OCI-LY7 (cell line): ENCODE measurements around the gene SCAP.

ENCODE experiments used
- EZH2phosphoT487 ChIP-seq: fragments of 200-600 bp; sonication (generic); IDR thresholded peaks from 2 replicates; pipeline ENCODE4 v1.6.1; 2018; ENCODE audit warnings: low read depth, borderline replicate concordance, mild to moderate bottlenecking, mixed run types, antibody characterized with exemption, low read length, moderate library complexity, mixed read lengths
- TF ChIP-seq, protein P1 (sequence below): fragments of 200-600 bp; sonication (generic); conservative IDR thresholded peaks from 2 replicates; pipeline ENCODE4 v1.5.1; 2014; ENCODE audit warnings: mild to moderate bottlenecking, antibody characterized with exemption, low read length, moderate library complexity, mixed read lengths

DNA sequence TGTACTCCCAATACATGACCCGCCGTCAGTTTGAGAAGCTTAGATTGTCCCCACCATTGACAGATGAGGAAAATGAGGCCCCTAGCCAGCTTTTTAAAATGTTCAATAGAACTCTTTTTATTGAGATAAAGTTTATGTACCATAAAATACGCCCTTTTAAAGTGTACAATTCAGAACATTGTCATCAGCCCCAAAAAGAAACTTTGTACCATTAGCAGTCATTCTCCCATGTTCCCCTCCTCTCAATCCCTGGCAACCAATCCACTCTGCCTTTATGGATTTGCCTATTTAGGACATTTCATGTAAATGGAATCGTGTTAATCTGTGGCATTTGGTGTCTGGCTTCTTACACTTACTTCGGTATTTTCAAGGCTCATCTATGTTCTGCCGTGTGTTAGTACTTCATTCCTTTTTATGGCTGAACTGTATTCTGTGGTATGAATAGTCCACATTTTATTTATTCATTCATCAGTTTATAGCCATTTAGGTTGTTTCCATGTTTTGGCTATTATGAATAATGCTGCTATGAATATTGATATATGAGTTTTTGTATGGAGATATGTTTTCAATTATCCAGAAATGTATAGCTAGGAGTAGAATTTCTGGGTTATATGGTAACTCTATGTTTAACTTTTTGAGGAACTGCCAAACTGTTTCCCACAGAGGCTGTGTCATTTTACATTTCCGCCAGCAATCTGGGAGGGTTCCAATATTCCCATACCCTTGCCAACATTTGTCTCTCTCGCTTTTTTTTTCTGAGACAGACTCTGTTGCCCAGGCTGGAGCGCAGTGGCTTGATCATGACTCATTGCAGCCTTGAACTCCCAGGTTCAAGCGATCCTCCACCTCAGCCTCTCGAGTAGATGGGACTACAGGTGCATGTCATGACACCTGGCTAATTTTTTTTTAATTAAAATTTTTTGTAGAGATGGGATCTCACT lies 110.3 kb downstream of the SCAP start:
- TF ChIP-seq, protein P1, sequence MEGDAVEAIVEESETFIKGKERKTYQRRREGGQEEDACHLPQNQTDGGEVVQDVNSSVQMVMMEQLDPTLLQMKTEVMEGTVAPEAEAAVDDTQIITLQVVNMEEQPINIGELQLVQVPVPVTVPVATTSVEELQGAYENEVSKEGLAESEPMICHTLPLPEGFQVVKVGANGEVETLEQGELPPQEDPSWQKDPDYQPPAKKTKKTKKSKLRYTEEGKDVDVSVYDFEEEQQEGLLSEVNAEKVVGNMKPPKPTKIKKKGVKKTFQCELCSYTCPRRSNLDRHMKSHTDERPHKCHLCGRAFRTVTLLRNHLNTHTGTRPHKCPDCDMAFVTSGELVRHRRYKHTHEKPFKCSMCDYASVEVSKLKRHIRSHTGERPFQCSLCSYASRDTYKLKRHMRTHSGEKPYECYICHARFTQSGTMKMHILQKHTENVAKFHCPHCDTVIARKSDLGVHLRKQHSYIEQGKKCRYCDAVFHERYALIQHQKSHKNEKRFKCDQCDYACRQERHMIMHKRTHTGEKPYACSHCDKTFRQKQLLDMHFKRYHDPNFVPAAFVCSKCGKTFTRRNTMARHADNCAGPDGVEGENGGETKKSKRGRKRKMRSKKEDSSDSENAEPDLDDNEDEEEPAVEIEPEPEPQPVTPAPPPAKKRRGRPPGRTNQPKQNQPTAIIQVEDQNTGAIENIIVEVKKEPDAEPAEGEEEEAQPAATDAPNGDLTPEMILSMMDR = no peak
- no peak for TF ChIP-seq EZH2phosphoT487
